ENCODE measurements around the gene MCU.

The MCU gene

GRCh38 chr10:72840319-72840718 lies 148.4 kb downstream of the MCU start:
- no peaks in the 10 kb centered on the region for H3K36me3 ChIP-seq (ENCODE audit: control insufficient read depth in 2 of 2, insufficient read depth in 2 of 2, low read length in 2 of 2)
- H3K4me1 ChIP-seq (ENCODE audit: control insufficient read depth, insufficient read depth, low read length) = no peaks in the 10 kb centered on the region
- H3K9ac ChIP-seq (ENCODE audit: low read length in 2 of 2) = no peak overlapping the region
- no peak overlapping the region for H3K4me3 ChIP-seq (ENCODE audit: low read length in 2 of 2)
- no peak overlapping the region for H3K27ac ChIP-seq (ENCODE audit: low read length)
- H3K27me3 ChIP-seq (ENCODE audit: control insufficient read depth in 1 of 2, insufficient read depth in 2 of 2, low read length in 2 of 2) = no peaks in the 10 kb centered on the region
- H3K9me3 ChIP-seq (ENCODE audit: control insufficient read depth in 2 of 2, low read length in 2 of 2) = no peaks in the 10 kb centered on the region

DNA sequence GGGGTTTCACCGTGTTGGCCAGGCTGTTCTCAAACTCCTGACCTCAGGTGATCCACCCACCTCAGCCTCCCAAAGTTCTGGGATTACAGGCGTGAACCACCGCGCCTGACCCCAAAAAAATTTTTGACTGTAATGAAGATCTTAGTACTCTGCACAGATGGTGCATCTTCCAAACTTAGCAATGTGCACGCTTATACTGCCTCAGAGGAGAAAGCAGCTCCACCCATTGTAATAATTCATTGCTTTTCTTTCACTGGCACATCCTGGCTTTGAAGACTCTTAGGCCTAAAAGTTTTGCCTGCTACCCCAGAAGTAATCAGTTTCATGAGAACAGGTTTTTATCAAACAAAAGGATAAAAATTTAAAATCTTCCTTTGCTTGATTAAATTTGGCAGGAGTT lies 149.5 kb downstream of the MCU start:
- no peak overlapping the region for H3K9ac ChIP-seq (ENCODE audit: low read length in 2 of 2)
- H3K9me3 ChIP-seq (ENCODE audit: control insufficient read depth in 2 of 2, low read length in 2 of 2) = no peaks in the 10 kb centered on the region
- H3K4me1 ChIP-seq (ENCODE audit: control insufficient read depth, insufficient read depth, low read length) = no peaks in the 10 kb centered on the region
- no peak overlapping the region for H3K27ac ChIP-seq (ENCODE audit: low read length)
- no peaks in the 10 kb centered on the region for H3K27me3 ChIP-seq (ENCODE audit: control insufficient read depth in 1 of 2, insufficient read depth in 2 of 2, low read length in 2 of 2)
- H3K4me3 ChIP-seq (ENCODE audit: low read length in 2 of 2) = no peak overlapping the region
- no peaks in the 10 kb centered on the region for H3K36me3 ChIP-seq (ENCODE audit: control insufficient read depth in 2 of 2, insufficient read depth in 2 of 2, low read length in 2 of 2)

GRCh38 chr10:72842164-72842563 lies 150.2 kb downstream of the MCU start:
- Histone ChIP-seq H3K4me1 (ENCODE audit: control insufficient read depth, insufficient read depth, low read length) (no peaks in the 10 kb centered on the region), H3K4me3 (ENCODE audit: low read length in 2 of 2) (no peak overlapping the region), H3K27me3 (ENCODE audit: control insufficient read depth in 1 of 2, insufficient read depth in 2 of 2, low read length in 2 of 2) (no peaks in the 10 kb centered on the region), H3K9me3 (ENCODE audit: control insufficient read depth in 2 of 2, low read length in 2 of 2) (no peaks in the 10 kb centered on the region), H3K36me3 (ENCODE audit: control insufficient read depth in 2 of 2, insufficient read depth in 2 of 2, low read length in 2 of 2) (no peaks in the 10 kb centered on the region), H3K27ac (ENCODE audit: low read length) (no peak overlapping the region), H3K9ac (ENCODE audit: low read length in 2 of 2) (no peak overlapping the region)

DNA sequence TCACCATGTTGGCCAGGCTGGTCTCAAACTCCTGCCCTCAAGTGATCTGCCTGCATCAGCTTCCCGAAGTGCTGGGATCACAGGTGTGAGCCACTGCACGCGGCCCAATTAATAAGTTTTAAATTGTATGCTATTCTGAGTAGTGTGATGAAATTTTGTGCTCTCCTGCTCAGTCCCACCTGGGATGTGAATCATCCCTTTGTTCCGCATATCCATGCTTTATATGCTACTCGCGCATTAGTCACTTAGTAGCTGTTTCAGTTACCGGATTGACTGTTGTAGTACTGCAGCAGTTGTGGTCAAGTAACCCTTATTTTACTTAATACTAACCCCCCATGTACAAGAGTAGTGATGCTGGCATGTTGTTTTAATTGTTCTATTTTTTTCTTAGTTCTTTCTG lies 154.3 kb downstream of the MCU start:
- H3K27ac ChIP-seq (ENCODE audit: low read length) = no peak overlapping the region
- H3K36me3 ChIP-seq (ENCODE audit: control insufficient read depth in 2 of 2, insufficient read depth in 2 of 2, low read length in 2 of 2) = no peaks in the 10 kb centered on the region
- no peak overlapping the region for H3K4me3 ChIP-seq (ENCODE audit: low read length in 2 of 2)
- H3K9ac ChIP-seq (ENCODE audit: low read length in 2 of 2) = no peak overlapping the region
- H3K27me3 ChIP-seq (ENCODE audit: control insufficient read depth in 1 of 2, insufficient read depth in 2 of 2, low read length in 2 of 2) = no peaks in the 10 kb centered on the region
- H3K4me1 ChIP-seq (ENCODE audit: control insufficient read depth, insufficient read depth, low read length) = no peaks in the 10 kb centered on the region
- no peaks in the 10 kb centered on the region for H3K9me3 ChIP-seq (ENCODE audit: control insufficient read depth in 2 of 2, low read length in 2 of 2)

- Histone ChIP-seq H3K36me3 (ENCODE audit: control insufficient read depth in 2 of 2, insufficient read depth in 2 of 2, low read length in 2 of 2) (no peaks in the 10 kb centered on the region), H3K4me3 (ENCODE audit: low read length in 2 of 2) (no peak overlapping the region), H3K27me3 (ENCODE audit: control insufficient read depth in 1 of 2, insufficient read depth in 2 of 2, low read length in 2 of 2) (no peaks in the 10 kb centered on the region), H3K9ac (ENCODE audit: low read length in 2 of 2) (no peak overlapping the region), H3K4me1 (ENCODE audit: control insufficient read depth, insufficient read depth, low read length) (no peaks in the 10 kb centered on the region), H3K9me3 (ENCODE audit: control insufficient read depth in 2 of 2, low read length in 2 of 2) (no peaks in the 10 kb centered on the region), H3K27ac (ENCODE audit: low read length) (no peak overlapping the region)
Observed at GRCh38 chr10:72847681-72848080, 155.7 kb downstream of the MCU start.

- Histone ChIP-seq H3K9ac (ENCODE audit: low read length in 2 of 2) (no peak overlapping the region), H3K27ac (ENCODE audit: low read length) (no peak overlapping the region), H3K4me3 (ENCODE audit: low read length in 2 of 2) (no peak overlapping the region), H3K4me1 (ENCODE audit: control insufficient read depth, insufficient read depth, low read length) (no peaks in the 10 kb centered on the region), H3K27me3 (ENCODE audit: control insufficient read depth in 1 of 2, insufficient read depth in 2 of 2, low read length in 2 of 2) (no peaks in the 10 kb centered on the region), H3K36me3 (ENCODE audit: control insufficient read depth in 2 of 2, insufficient read depth in 2 of 2, low read length in 2 of 2) (no peaks in the 10 kb centered on the region), H3K9me3 (ENCODE audit: control insufficient read depth in 2 of 2, low read length in 2 of 2) (no peaks in the 10 kb centered on the region)
Observed at GRCh38 chr10:72850861-72851260, 158.9 kb downstream of the MCU start.

GRCh38 chr10:72851509-72851908 lies 159.6 kb downstream of the MCU start:
- no peaks in the 10 kb centered on the region for H3K9me3 ChIP-seq (ENCODE audit: control insufficient read depth in 2 of 2, low read length in 2 of 2)
- H3K27ac ChIP-seq (ENCODE audit: low read length) = no peak overlapping the region
- no peaks in the 10 kb centered on the region for H3K36me3 ChIP-seq (ENCODE audit: control insufficient read depth in 2 of 2, insufficient read depth in 2 of 2, low read length in 2 of 2)
- H3K4me1 ChIP-seq (ENCODE audit: control insufficient read depth, insufficient read depth, low read length) = no peaks in the 10 kb centered on the region
- H3K9ac ChIP-seq (ENCODE audit: low read length in 2 of 2) = no peak overlapping the region
- H3K27me3 ChIP-seq (ENCODE audit: control insufficient read depth in 1 of 2, insufficient read depth in 2 of 2, low read length in 2 of 2) = no peaks in the 10 kb centered on the region
- H3K4me3 ChIP-seq (ENCODE audit: low read length in 2 of 2) = no peak overlapping the region

- H3K27ac ChIP-seq (ENCODE audit: low read length) = no peak overlapping the region
Observed at GRCh38 chr10:72852508-72852907, 160.6 kb downstream of the MCU start.

DNA sequence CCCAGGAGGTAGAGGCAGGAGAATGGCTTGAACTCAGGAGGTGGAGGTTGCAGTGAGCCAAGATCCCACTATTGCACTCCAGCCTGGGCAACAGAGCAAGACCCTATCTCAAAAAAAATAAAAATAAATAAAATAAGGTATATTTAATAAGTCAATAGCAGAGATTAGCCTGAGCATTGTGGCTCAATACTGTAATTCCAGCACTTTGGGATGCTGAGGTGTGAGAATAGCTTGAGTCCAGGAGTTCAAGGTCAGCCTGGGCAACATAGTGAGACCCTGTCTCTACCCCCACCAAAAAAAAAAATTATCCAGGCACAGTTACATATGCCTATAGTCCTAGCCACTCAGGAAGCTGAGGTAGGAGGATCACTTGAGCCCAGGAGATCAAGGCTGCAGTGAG lies 163.2 kb downstream of the MCU start:
- no peak overlapping the region for H3K4me3 ChIP-seq (ENCODE audit: low read length in 2 of 2)
- H3K36me3 ChIP-seq (ENCODE audit: control insufficient read depth in 2 of 2, insufficient read depth in 2 of 2, low read length in 2 of 2) = no peaks in the 10 kb centered on the region
- no peaks in the 10 kb centered on the region for H3K4me1 ChIP-seq (ENCODE audit: control insufficient read depth, insufficient read depth, low read length)
- H3K27ac ChIP-seq (ENCODE audit: low read length) = no peak overlapping the region
- no peak overlapping the region for H3K9ac ChIP-seq (ENCODE audit: low read length in 2 of 2)
- no peaks in the 10 kb centered on the region for H3K9me3 ChIP-seq (ENCODE audit: control insufficient read depth in 2 of 2, low read length in 2 of 2)
- H3K27me3 ChIP-seq (ENCODE audit: control insufficient read depth in 1 of 2, insufficient read depth in 2 of 2, low read length in 2 of 2) = no peaks in the 10 kb centered on the region

More at GRCh38 chr10:72852508-72852907, 160.6 kb downstream of the MCU start:
- Histone ChIP-seq H3K9me3 (ENCODE audit: control insufficient read depth in 2 of 2, low read length in 2 of 2) (no peaks in the 10 kb centered on the region), H3K36me3 (ENCODE audit: control insufficient read depth in 2 of 2, insufficient read depth in 2 of 2, low read length in 2 of 2) (no peaks in the 10 kb centered on the region), H3K9ac (ENCODE audit: low read length in 2 of 2) (no peak overlapping the region), H3K4me3 (ENCODE audit: low read length in 2 of 2) (no peak overlapping the region), H3K4me1 (ENCODE audit: control insufficient read depth, insufficient read depth, low read length) (no peaks in the 10 kb centered on the region), H3K27me3 (ENCODE audit: control insufficient read depth in 1 of 2, insufficient read depth in 2 of 2, low read length in 2 of 2) (no peaks in the 10 kb centered on the region)

DNA sequence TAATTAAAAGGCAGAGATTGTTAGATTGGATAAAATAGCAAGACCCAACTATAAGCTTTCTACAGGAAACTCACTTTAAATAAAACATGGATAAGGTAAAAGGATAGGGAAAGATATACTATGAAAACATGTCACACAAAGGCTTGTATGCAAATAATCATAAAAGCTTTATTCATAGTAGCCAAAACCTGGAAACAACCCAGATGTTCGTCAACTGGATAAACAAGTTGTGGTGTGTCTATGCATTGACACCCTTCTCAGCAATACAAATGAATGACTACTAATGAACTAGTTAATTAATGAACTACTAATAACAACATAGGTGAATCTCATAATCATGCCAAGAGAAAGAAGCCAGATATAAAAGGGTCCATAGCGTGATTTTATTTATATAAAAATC lies 163.8 kb downstream of the MCU start:
- Histone ChIP-seq H3K4me3 (ENCODE audit: low read length in 2 of 2) (no peak overlapping the region), H3K9me3 (ENCODE audit: control insufficient read depth in 2 of 2, low read length in 2 of 2) (no peaks in the 10 kb centered on the region), H3K36me3 (ENCODE audit: control insufficient read depth in 2 of 2, insufficient read depth in 2 of 2, low read length in 2 of 2) (no peaks in the 10 kb centered on the region), H3K4me1 (ENCODE audit: control insufficient read depth, insufficient read depth, low read length) (no peaks in the 10 kb centered on the region), H3K27me3 (ENCODE audit: control insufficient read depth in 1 of 2, insufficient read depth in 2 of 2, low read length in 2 of 2) (no peaks in the 10 kb centered on the region), H3K9ac (ENCODE audit: low read length in 2 of 2) (no peak overlapping the region), H3K27ac (ENCODE audit: low read length) (no peak overlapping the region)

DNA sequence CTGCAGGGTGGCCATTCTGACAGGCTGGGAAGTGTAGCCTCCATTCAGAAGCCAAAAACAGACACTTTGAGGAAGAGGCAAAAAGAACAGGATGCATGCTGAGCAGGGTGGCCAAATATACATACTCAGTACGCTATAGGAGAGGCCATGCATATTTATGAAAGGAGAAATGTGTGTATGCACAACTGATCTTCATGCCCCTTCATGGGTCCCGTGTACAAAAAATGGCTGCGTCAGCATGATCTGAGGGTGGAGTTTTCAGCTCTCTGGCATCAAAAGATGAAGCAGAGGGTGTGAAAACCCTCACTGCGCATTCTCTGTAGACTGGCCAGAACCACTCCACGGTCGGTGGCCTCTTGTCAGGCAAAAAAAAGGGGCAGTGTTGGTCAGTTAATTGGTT lies 166.1 kb downstream of the MCU start:
- Histone ChIP-seq H3K4me1 (ENCODE audit: control insufficient read depth, insufficient read depth, low read length) (no peaks in the 10 kb centered on the region), H3K4me3 (ENCODE audit: low read length in 2 of 2) (no peak overlapping the region), H3K36me3 (ENCODE audit: control insufficient read depth in 2 of 2, insufficient read depth in 2 of 2, low read length in 2 of 2) (peaks cover 0 to 2% of the 10 kb centered on the region in 2 donors), H3K9me3 (ENCODE audit: control insufficient read depth in 2 of 2, low read length in 2 of 2) (no peaks in the 10 kb centered on the region), H3K27ac (ENCODE audit: low read length) (no peak overlapping the region), H3K27me3 (ENCODE audit: control insufficient read depth in 1 of 2, insufficient read depth in 2 of 2, low read length in 2 of 2) (no peaks in the 10 kb centered on the region), H3K9ac (ENCODE audit: low read length in 2 of 2) (no peak overlapping the region)

DNA sequence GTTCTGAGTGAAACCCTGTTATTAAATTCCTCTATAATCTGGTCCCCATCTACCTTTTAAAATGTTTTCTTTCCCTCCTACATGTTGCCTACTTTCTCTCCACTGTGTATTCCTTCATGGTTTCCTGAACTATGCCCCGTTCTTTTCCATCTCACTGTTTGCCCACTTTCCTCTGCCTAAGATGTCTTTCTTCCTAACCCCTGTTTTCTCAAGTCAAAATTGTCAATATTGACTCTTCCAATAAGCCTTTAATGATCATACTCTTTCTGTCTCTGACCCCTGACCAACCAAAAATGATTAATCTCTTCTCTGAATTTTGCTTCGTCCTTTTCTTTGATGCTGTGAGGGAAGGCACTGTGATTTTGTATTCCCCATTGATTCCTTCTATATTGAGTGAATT lies 171.0 kb downstream of the MCU start:
- H3K36me3 ChIP-seq (ENCODE audit: control insufficient read depth in 2 of 2, insufficient read depth in 2 of 2, low read length in 2 of 2) = peaks cover 0 to 2% of the 10 kb centered on the region in 2 donors
- H3K4me3 ChIP-seq (ENCODE audit: low read length in 2 of 2) = no peak overlapping the region
- H3K27ac ChIP-seq (ENCODE audit: low read length) = no peak overlapping the region
- H3K27me3 ChIP-seq (ENCODE audit: control insufficient read depth in 1 of 2, insufficient read depth in 2 of 2, low read length in 2 of 2) = no peaks in the 10 kb centered on the region
- no peaks in the 10 kb centered on the region for H3K9me3 ChIP-seq (ENCODE audit: control insufficient read depth in 2 of 2, low read length in 2 of 2)
- H3K9ac ChIP-seq (ENCODE audit: low read length in 2 of 2) = no peak overlapping the region
- no peaks in the 10 kb centered on the region for H3K4me1 ChIP-seq (ENCODE audit: control insufficient read depth, insufficient read depth, low read length)

Measured in stomach smooth muscle (tissue), 2 donors.